ENCODE results near the gene PLEKHJ1.

PLEKHJ1 gene

DNA sequence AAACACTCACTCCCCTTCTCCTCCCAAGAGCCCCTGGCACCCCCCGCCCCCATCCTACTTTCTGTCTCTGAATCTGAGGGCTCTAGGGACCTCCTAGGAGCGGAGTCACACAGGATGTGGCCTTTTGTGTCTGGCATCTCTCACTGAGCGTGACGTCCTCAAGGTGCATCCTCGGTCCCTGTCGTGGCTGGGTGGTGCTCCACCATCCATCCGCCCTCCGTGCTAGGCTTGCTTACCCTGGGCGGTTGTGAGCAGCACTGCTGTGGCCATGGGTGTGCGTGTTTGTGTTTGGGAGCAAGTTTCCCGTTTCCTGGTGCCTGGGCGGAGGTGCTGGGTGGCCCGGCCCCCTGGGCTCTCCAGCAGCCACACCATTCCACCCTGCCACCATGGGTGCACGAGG, 12.2 kb downstream of the PLEKHJ1 start:
- Histone ChIP-seq H3K27me3 (ENCODE audit: low read depth, low read length) (no peaks in the 10 kb centered on the region), H3K36me3 (replicated peaks; ENCODE audit: low read depth, low read length) (peaks cover 51% of the 10 kb centered on the region), H4K20me1 (ENCODE audit: insufficient read depth, low read length) (peaks cover 23% of the 10 kb centered on the region), H3K4me3 (ENCODE audit: low read length) (no peak overlapping the region), H3K9ac (ENCODE audit: low read length) (no peak overlapping the region), H3K27ac (ENCODE audit: low read length) (no peak overlapping the region), H2AFZ (ENCODE audit: low read depth, low read length) (no peak overlapping the region), H3K79me2 (ENCODE audit: low read length) (no peaks in the 10 kb centered on the region), H3K4me1 (ENCODE audit: low read length) (peaks cover 14% of the 10 kb centered on the region), H3K4me2 (ENCODE audit: low read length) (no peak overlapping the region), H3K9me3 (ENCODE audit: insufficient read depth, low read length) (no peaks in the 10 kb centered on the region)
- TF ChIP-seq, protein P1, sequence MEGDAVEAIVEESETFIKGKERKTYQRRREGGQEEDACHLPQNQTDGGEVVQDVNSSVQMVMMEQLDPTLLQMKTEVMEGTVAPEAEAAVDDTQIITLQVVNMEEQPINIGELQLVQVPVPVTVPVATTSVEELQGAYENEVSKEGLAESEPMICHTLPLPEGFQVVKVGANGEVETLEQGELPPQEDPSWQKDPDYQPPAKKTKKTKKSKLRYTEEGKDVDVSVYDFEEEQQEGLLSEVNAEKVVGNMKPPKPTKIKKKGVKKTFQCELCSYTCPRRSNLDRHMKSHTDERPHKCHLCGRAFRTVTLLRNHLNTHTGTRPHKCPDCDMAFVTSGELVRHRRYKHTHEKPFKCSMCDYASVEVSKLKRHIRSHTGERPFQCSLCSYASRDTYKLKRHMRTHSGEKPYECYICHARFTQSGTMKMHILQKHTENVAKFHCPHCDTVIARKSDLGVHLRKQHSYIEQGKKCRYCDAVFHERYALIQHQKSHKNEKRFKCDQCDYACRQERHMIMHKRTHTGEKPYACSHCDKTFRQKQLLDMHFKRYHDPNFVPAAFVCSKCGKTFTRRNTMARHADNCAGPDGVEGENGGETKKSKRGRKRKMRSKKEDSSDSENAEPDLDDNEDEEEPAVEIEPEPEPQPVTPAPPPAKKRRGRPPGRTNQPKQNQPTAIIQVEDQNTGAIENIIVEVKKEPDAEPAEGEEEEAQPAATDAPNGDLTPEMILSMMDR (IDR thresholded peaks at IDR 0.05; ENCODE audit: low read depth, low read length) = no peak
- TF ChIP-seq EZH2phosphoT487 (IDR thresholded peaks at IDR 0.05; ENCODE audit: low read depth) = no peak

DNA sequence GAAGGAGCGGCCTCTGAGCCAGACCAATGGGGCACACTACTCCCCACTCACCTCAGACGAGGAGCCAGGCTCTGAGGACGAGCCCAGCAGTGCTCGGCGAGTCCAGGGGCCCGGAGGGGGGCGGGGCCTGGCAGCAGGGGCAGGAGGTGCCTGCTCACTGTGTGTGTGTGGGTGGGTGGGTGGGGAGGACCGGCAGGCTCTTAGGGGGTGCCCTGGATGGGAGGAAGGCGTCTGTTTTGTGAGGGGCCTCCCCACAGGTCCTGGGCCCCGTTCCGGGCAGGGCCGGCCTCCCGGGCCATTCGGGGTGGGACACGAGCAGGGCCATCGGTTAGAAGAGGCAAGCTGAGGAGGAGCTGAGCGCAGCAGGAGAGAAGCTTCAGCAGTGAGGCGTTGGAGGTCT, 12.7 kb downstream of the PLEKHJ1 start:
- no peaks in the 10 kb centered on the region for H3K9me3 ChIP-seq (ENCODE audit: insufficient read depth, low read length)
- H3K4me1 ChIP-seq (ENCODE audit: low read length) = peaks cover 14% of the 10 kb centered on the region
- no peak for TF ChIP-seq EZH2phosphoT487 (IDR thresholded peaks at IDR 0.05; ENCODE audit: low read depth)
- TF ChIP-seq, protein P1 (IDR thresholded peaks at IDR 0.05; ENCODE audit: low read depth, low read length) = no peak
- H2AFZ ChIP-seq (ENCODE audit: low read depth, low read length) = no peak overlapping the region
- H3K36me3 ChIP-seq (replicated peaks; ENCODE audit: low read depth, low read length) = peaks cover 46% of the 10 kb centered on the region
- no peak overlapping the region for H3K4me3 ChIP-seq (ENCODE audit: low read length)
- no peaks in the 10 kb centered on the region for H3K79me2 ChIP-seq (ENCODE audit: low read length)
- peaks cover 21% of the 10 kb centered on the region for H4K20me1 ChIP-seq (ENCODE audit: insufficient read depth, low read length)
- no peak overlapping the region for H3K4me2 ChIP-seq (ENCODE audit: low read length)
- no peak overlapping the region for H3K27ac ChIP-seq (ENCODE audit: low read length)
- no peak overlapping the region for H3K9ac ChIP-seq (ENCODE audit: low read length)
- no peaks in the 10 kb centered on the region for H3K27me3 ChIP-seq (ENCODE audit: low read depth, low read length)

DNA sequence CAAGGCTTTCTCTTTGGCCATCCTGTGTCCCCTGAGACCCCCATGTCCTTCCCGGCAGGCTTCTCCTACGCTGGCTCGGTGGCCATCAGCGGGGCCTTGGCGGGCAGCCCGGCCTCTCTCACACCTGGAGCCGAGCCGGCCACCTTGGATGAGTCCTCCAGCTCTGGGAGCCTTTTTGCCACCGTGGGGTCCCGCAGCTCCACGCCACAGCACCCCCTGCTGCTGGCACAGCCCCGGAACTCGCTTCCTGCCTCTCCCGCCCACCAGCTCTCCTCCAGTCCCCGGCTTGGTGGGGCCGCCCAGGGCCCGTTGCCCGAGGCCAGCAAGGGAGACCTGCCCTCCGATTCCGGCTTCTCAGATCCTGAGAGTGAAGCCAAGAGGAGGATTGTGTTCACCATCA, 14.2 kb downstream of the PLEKHJ1 start:
- Histone ChIP-seq H3K4me3 (ENCODE audit: low read length) (no peak overlapping the region), H3K36me3 (replicated peaks; ENCODE audit: low read depth, low read length) (peaks cover 50% of the 10 kb centered on the region), H3K4me1 (ENCODE audit: low read length) (peaks cover under 1% of the 10 kb centered on the region), H3K4me2 (ENCODE audit: low read length) (no peak overlapping the region), H3K27ac (ENCODE audit: low read length) (no peak overlapping the region), H3K9ac (ENCODE audit: low read length) (no peak overlapping the region), H3K27me3 (ENCODE audit: low read depth, low read length) (no peaks in the 10 kb centered on the region), H2AFZ (ENCODE audit: low read depth, low read length) (no peak overlapping the region), H4K20me1 (ENCODE audit: insufficient read depth, low read length) (peaks cover 12% of the 10 kb centered on the region), H3K79me2 (ENCODE audit: low read length) (no peaks in the 10 kb centered on the region), H3K9me3 (ENCODE audit: insufficient read depth, low read length) (no peaks in the 10 kb centered on the region)
- TF ChIP-seq, protein P1 (IDR thresholded peaks at IDR 0.05; ENCODE audit: low read depth, low read length) = peak; percentile 31; the same call in 1 of the 2 replicates
- no peak for TF ChIP-seq EZH2phosphoT487 (IDR thresholded peaks at IDR 0.05; ENCODE audit: low read depth)

DNA sequence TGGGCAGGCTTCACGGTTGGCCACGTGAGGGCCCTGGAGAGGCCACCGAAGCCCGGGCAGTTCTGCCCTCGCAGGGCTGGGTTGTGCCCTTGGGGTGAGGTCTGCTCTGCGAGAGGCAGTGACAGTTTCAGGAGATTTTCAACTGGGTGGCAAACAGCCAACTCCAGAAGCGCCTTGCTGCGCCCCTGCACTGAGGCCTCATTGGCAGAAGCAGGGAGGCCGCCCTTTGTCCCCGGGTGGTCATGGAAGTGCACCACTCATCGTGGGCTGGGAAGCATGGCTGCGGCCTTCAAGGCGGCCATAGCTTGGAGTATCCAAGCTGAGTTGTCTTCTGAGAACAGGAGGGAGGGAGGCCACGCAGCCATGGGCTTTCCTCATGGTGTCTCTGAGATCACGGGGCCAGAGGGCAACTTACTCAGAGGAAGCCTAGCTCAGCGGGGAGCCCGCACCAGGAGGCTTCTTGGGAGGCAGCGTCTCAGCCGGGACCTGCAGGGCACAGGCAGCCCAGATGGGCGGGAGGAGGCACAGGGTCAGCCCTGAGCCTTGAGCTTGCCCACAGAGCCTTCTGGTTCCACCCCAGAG, 14.8 kb downstream of the PLEKHJ1 start:
- Histone ChIP-seq H3K27ac (ENCODE audit: low read length) (no peak overlapping the region), H3K9me3 (ENCODE audit: insufficient read depth, low read length) (no peaks in the 10 kb centered on the region), H2AFZ (ENCODE audit: low read depth, low read length) (no peak overlapping the region), H4K20me1 (ENCODE audit: insufficient read depth, low read length) (peaks cover 8% of the 10 kb centered on the region), H3K4me1 (ENCODE audit: low read length) (no peaks in the 10 kb centered on the region), H3K79me2 (ENCODE audit: low read length) (no peaks in the 10 kb centered on the region), H3K27me3 (ENCODE audit: low read depth, low read length) (no peaks in the 10 kb centered on the region), H3K36me3 (replicated peaks; ENCODE audit: low read depth, low read length) (peaks cover 51% of the 10 kb centered on the region), H3K4me3 (ENCODE audit: low read length) (no peak overlapping the region), H3K9ac (ENCODE audit: low read length) (no peak overlapping the region), H3K4me2 (ENCODE audit: low read length) (no peak overlapping the region)
- TF ChIP-seq, protein P1 (IDR thresholded peaks at IDR 0.05; ENCODE audit: low read depth, low read length) = no peak
- no peak for TF ChIP-seq EZH2phosphoT487 (IDR thresholded peaks at IDR 0.05; ENCODE audit: low read depth)
